ENCODE measurements around the gene DRGX. TPM values are rescaled to one million over a fixed set of nuclear protein-coding genes. Genes with fewer than 3 reads are reported as not detected.

The DRGX gene
- total and polyA plus RNA-seq, 2 donors (not counting 3 experiments of a cell fraction or from before 2014, with no cell fraction given), result not detected

DNA sequence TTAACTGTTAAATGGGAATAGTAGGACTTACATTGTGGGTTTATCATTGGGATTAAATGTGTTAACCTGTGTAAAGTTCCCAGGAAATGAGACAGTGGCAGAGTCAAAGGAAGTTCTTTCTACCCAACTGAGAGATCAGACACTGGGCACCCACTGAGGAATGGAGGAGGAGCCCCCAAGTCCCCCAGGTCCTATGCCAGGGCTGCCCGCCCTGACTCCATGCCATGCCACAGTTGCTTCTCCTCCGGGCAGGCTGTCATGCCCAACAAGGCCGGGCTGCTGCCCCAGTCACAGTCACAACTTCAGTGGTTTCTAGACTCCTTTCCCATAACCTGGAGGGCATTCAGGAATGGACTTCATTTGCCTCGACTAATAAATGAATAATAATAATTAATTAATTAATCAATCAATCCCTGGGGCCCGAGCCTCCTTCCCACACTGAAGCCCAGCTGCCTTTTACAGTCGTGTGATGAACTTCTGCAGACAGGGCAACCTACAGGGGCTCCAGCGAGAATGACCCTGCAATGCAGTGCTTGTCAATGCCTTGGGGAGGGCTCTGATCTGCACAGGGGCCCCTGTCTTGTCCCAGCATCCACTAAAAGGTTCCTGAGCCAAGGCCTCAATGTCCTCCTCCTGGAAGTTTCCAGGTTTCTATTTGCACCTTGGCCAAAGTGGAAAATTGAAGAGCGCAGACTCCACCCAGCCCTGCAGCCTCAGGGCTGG is 32.4 kb downstream of the DRGX start:
- Histone ChIP-seq H4K20me1 (replicated peaks; ENCODE audit: control insufficient read depth, extremely low read depth, insufficient read depth, low read length) (no peaks in the 10 kb centered on the region), H3K27me3 (ENCODE audit: control insufficient read depth in 2 of 2, insufficient read depth in 2 of 2, low read length in 2 of 2) (no peaks in the 10 kb centered on the region), H3K4me3 (replicated peaks in 1 of 3; ENCODE audit: insufficient read depth in 1 of 3, low read depth in 1 of 3, low read length in 3 of 3) (no peak overlapping the region), H2AFZ (ENCODE audit: low read depth, low read length) (no peak overlapping the region), H3K27ac (ENCODE audit: insufficient read depth, low read depth, low read length) (no peak overlapping the region), H3K9me1 (replicated peaks; ENCODE audit: control insufficient read depth, extremely low read depth, insufficient read depth, low read length) (no peaks in the 10 kb centered on the region), H3K9ac (replicated peaks; ENCODE audit: extremely low read depth, insufficient read depth, low read length) (no peak overlapping the region), H3K9me3 (replicated peaks; ENCODE audit: control insufficient read depth, insufficient read depth, low read length) (no peaks in the 10 kb centered on the region), H3K4me2 (ENCODE audit: insufficient read depth, low read length) (no peak overlapping the region), H3K36me3 (ENCODE audit: control insufficient read depth in 2 of 2, extremely low read depth in 1 of 2, insufficient read depth in 2 of 2, low read length in 2 of 2) (no peaks in the 10 kb centered on the region), H3K4me1 (ENCODE audit: control insufficient read depth, extremely low read depth, insufficient read depth, low read length) (no peaks in the 10 kb centered on the region), H3K79me2 (ENCODE audit: control insufficient read depth, insufficient read depth, low read length) (no peaks in the 10 kb centered on the region)
- ChIA-PET POLR2A (no interaction called here), CTCF (no interaction called here)
- BruUV-seq (replicated peaks), result no TSS peak
- no peak for FAIRE-seq
- DNase-seq (ENCODE audit: low read depth, low spot score), result no peak
- dilution Hi-C loops (cut with MboI; ENCODE audit: extremely low pct_ligation_motif_present, low sequenced_read_pairs), result no loop called here
- TF ChIP-seq MAX (IDR thresholded peaks at IDR 0.05; ENCODE audit: insufficient read depth, insufficient read length) (no peak), EZH2 (IDR thresholded peaks at IDR 0.05; ENCODE audit: borderline replicate concordance, low read depth, low read length, severe bottlenecking) (no peak), JUN (IDR thresholded peaks at IDR 0.05; ENCODE audit: borderline replicate concordance, insufficient read depth, insufficient read length, low read depth) (no peak), CTCF (IDR thresholded peaks at IDR 0.05; ENCODE audit: extremely low read depth in 1 of 2, insufficient read depth in 1 of 2, low read depth in 1 of 2, low read length in 2 of 2) (no peak), POLR2A (IDR thresholded peaks at IDR 0.05; ENCODE audit: low read depth, low read length) (no peak), FOS (IDR thresholded peaks at IDR 0.05; ENCODE audit: borderline replicate concordance, insufficient read depth, low read length) (no peak), GATA2 (IDR thresholded peaks at IDR 0.05; ENCODE audit: insufficient read depth, insufficient read length, low read depth, low read length) (no peak), POLR2AphosphoS5 (IDR thresholded peaks at IDR 0.05; ENCODE audit: insufficient read depth, low read depth, low read length) (no peak), MYC (IDR thresholded peaks at IDR 0.05; ENCODE audit: low read depth, low read length) (no peak)
- intact Hi-C loops (cut with micrococcal nuclease), result no loop called here

Data from endothelial cell of umbilical vein (primary cell).